Immature natural killer cell (primary cell): ENCODE measurements around the gene POFUT1. TPM values are rescaled to one million over a fixed set of nuclear protein-coding genes. Genes with fewer than 3 reads are reported as not detected.
A peak's percentile ranks its signal among the peaks of the same experiment; 100 is the strongest.

ENCODE experiments used
- DNase-seq, 3 donors: peaks; one replicate each; pipeline ENCODE4 v3.0.0; 2022; ENCODE audit warnings: mixed read lengths in 1 of 3
- H3K27ac Mint-ChIP-seq, 6 donors: one replicate each; pipeline ENCODE4 v1.8.0; 2020; ENCODE audit warnings: mixed read lengths in 6 of 6, mild to moderate bottlenecking in 5 of 6, inconsistent platforms in 4 of 6, moderate library complexity in 3 of 6
- H3K27me3 Mint-ChIP-seq, 3 donors: one replicate each; pipeline ENCODE4 v1.8.0; 2020 to 2021; ENCODE audit warnings: low read depth in 3 of 3, mild to moderate bottlenecking in 3 of 3, mixed read lengths in 3 of 3, moderate library complexity in 3 of 3, inconsistent platforms in 1 of 3
- H3K36me3 Mint-ChIP-seq, 3 donors: one replicate each; pipeline ENCODE4 v1.8.0; 2020; ENCODE audit warnings: mixed read lengths in 3 of 3, inconsistent platforms in 2 of 3, mild to moderate bottlenecking in 2 of 3
- H3K4me1 Mint-ChIP-seq, 2 donors: one replicate each; pipeline ENCODE4 v1.8.0; 2020; ENCODE audit warnings: inconsistent platforms in 2 of 2, mild to moderate bottlenecking in 2 of 2, mixed read lengths in 2 of 2, moderate library complexity in 1 of 2
- H3K4me3 Mint-ChIP-seq, 5 donors: one replicate each; pipeline ENCODE4 v1.8.0; 2020; ENCODE audit warnings: mild to moderate bottlenecking in 5 of 5, mixed read lengths in 5 of 5, inconsistent platforms in 3 of 5, moderate library complexity in 3 of 5
- H3K9me3 Mint-ChIP-seq, 6 donors: one replicate each; pipeline ENCODE4 v1.8.0; 2020; ENCODE audit warnings: mild to moderate bottlenecking in 6 of 6, mixed read lengths in 6 of 6, inconsistent platforms in 4 of 6, moderate library complexity in 3 of 6
- polyA plus RNA-seq, 3 donors: library from polyadenylated mRNA; unstranded; fragments of 300-500 nt; fragmentation: Illumina TruSeq; gene quantifications; one replicate each; pipeline ENCODE4 v1.2.3, GENCODE V29; 2021

The POFUT1 gene
- polyA plus RNA-seq, 3 donors from 2014 or later = 7.5 to 15.4 (median 10.6) TPM

- Mint-ChIP-seq H3K9me3 (no peaks in the 10 kb centered on the region), H3K27ac (no peak overlapping the region), H3K36me3 (peaks cover 11 to 29% (median 15%) of the 10 kb centered on the region in 3 donors), H3K4me3 (no peak overlapping the region), H3K27me3 (no peaks in the 10 kb centered on the region), H3K4me1 (peaks cover 10 to 13% of the 10 kb centered on the region in 2 donors)
- no peak for DNase-seq
Measured at GRCh38 chr20:32227306-32227705, 19.6 kb downstream of the POFUT1 start.

- Mint-ChIP-seq H3K27ac (no peak overlapping the region), H3K4me1 (peaks cover 16 to 20% of the 10 kb centered on the region in 2 donors), H3K4me3 (no peak overlapping the region), H3K36me3 (peaks cover 13 to 30% (median 19%) of the 10 kb centered on the region in 3 donors), H3K27me3 (no peaks in the 10 kb centered on the region), H3K9me3 (no peaks in the 10 kb centered on the region)
- no peak for DNase-seq
Measured at GRCh38 chr20:32227744-32228688, 20.3 kb downstream of the POFUT1 start.

GRCh38 chr20:32229251-32229747 is 21.6 kb downstream of the POFUT1 start:
- no peak overlapping the region for H3K4me3 Mint-ChIP-seq
- peaks cover 17 to 23% of the 10 kb centered on the region in 2 donors for H3K4me1 Mint-ChIP-seq
- H3K27ac Mint-ChIP-seq = peak overlapping the region in 1 of 6 donors; percentile 42
- DNase-seq = no peak
- H3K27me3 Mint-ChIP-seq = no peaks in the 10 kb centered on the region
- peaks cover 17 to 33% (median 24%) of the 10 kb centered on the region in 3 donors for H3K36me3 Mint-ChIP-seq
- no peaks in the 10 kb centered on the region for H3K9me3 Mint-ChIP-seq

GRCh38 chr20:32230707-32231106 is 23.0 kb downstream of the POFUT1 start:
- Mint-ChIP-seq H3K36me3 (peaks cover 28 to 42% (median 28%) of the 10 kb centered on the region in 3 donors), H3K27me3 (peaks cover 0 to 4% (median 0%) of the 10 kb centered on the region in 3 donors), H3K4me3 (no peak overlapping the region), H3K9me3 (no peaks in the 10 kb centered on the region), H3K27ac (peak overlapping the region in 2 of 6 donors; percentile 3 to 49), H3K4me1 (peaks cover 17 to 23% of the 10 kb centered on the region in 2 donors)
- DNase-seq = no peak

- H3K27ac Mint-ChIP-seq = peak overlapping the region in 4 of 6 donors; percentile 55 to 91 (median 74)
- peaks cover 0 to 4% (median 0%) of the 10 kb centered on the region in 3 donors for H3K27me3 Mint-ChIP-seq
- peaks cover 17 to 23% of the 10 kb centered on the region in 2 donors for H3K4me1 Mint-ChIP-seq
- no peak overlapping the region for H3K4me3 Mint-ChIP-seq
- H3K9me3 Mint-ChIP-seq = no peaks in the 10 kb centered on the region
- DNase-seq = no peak
- H3K36me3 Mint-ChIP-seq = peaks cover 29 to 43% (median 29%) of the 10 kb centered on the region in 3 donors
Measured at GRCh38 chr20:32231245-32231644, 23.6 kb downstream of the POFUT1 start.

GRCh38 chr20:32231847-32232246 is 24.2 kb downstream of the POFUT1 start:
- Mint-ChIP-seq H3K4me1 (peaks cover 17 to 23% of the 10 kb centered on the region in 2 donors), H3K27me3 (peaks cover 0 to 4% (median 0%) of the 10 kb centered on the region in 3 donors), H3K27ac (peak overlapping the region; percentile 9 to 91 (median 68)), H3K36me3 (peaks cover 26 to 43% (median 29%) of the 10 kb centered on the region in 3 donors), H3K9me3 (no peaks in the 10 kb centered on the region), H3K4me3 (peak overlapping the region in 2 of 5 donors; percentile 27 to 44)
- DNase-seq = peak in 2 of 3 donors; percentile 6 to 34

GRCh38 chr20:32232326-32232886 is 24.7 kb downstream of the POFUT1 start:
- Mint-ChIP-seq H3K27ac (peak overlapping the region in 4 of 6 donors; percentile 9 to 91 (median 88)), H3K9me3 (no peaks in the 10 kb centered on the region), H3K36me3 (peaks cover 26 to 43% (median 29%) of the 10 kb centered on the region in 3 donors), H3K4me3 (peak overlapping the region in 2 of 5 donors; percentile 18), H3K27me3 (peaks cover 0 to 4% (median 0%) of the 10 kb centered on the region in 3 donors), H3K4me1 (peaks cover 17 to 23% of the 10 kb centered on the region in 2 donors)
- no peak for DNase-seq

- no peak for DNase-seq
- Mint-ChIP-seq H3K4me3 (no peak overlapping the region), H3K9me3 (no peaks in the 10 kb centered on the region), H3K27me3 (peaks cover 0 to 4% (median 0%) of the 10 kb centered on the region in 3 donors), H3K36me3 (peaks cover 26 to 39% (median 29%) of the 10 kb centered on the region in 3 donors), H3K4me1 (peaks cover 17 to 23% of the 10 kb centered on the region in 2 donors), H3K27ac (peak overlapping the region in 2 of 6 donors; percentile 24 to 62)
Measured at GRCh38 chr20:32233286-32233685, 25.6 kb downstream of the POFUT1 start.

- no peak overlapping the region for H3K27ac Mint-ChIP-seq
- peaks cover 0 to 4% (median 0%) of the 10 kb centered on the region in 3 donors for H3K27me3 Mint-ChIP-seq
- no peak overlapping the region for H3K4me3 Mint-ChIP-seq
- peaks cover 17 to 23% of the 10 kb centered on the region in 2 donors for H3K4me1 Mint-ChIP-seq
- H3K9me3 Mint-ChIP-seq = no peaks in the 10 kb centered on the region
- no peak for DNase-seq
- peaks cover 21 to 34% (median 29%) of the 10 kb centered on the region in 3 donors for H3K36me3 Mint-ChIP-seq
Measured at GRCh38 chr20:32234135-32234808, 26.6 kb downstream of the POFUT1 start.

GRCh38 chr20:32235331-32236047 is 27.8 kb downstream of the POFUT1 start:
- Mint-ChIP-seq H3K4me3 (no peak overlapping the region), H3K27me3 (peaks cover 0 to 4% (median 0%) of the 10 kb centered on the region in 3 donors), H3K27ac (no peak overlapping the region), H3K9me3 (no peaks in the 10 kb centered on the region), H3K36me3 (peaks cover 19 to 32% (median 29%) of the 10 kb centered on the region in 3 donors), H3K4me1 (peaks cover 18 to 23% of the 10 kb centered on the region in 2 donors)
- no peak for DNase-seq

GRCh38 chr20:32236048-32236533 is 28.4 kb downstream of the POFUT1 start:
- H3K9me3 Mint-ChIP-seq = no peaks in the 10 kb centered on the region
- H3K27ac Mint-ChIP-seq = no peak overlapping the region
- peaks cover 0 to 4% (median 0%) of the 10 kb centered on the region in 3 donors for H3K27me3 Mint-ChIP-seq
- no peak for DNase-seq
- peaks cover 19 to 26% (median 24%) of the 10 kb centered on the region in 3 donors for H3K36me3 Mint-ChIP-seq
- no peak overlapping the region for H3K4me3 Mint-ChIP-seq
- H3K4me1 Mint-ChIP-seq = peaks cover 18 to 22% of the 10 kb centered on the region in 2 donors

- no peak overlapping the region for H3K4me3 Mint-ChIP-seq
- peaks cover 0 to 4% (median 0%) of the 10 kb centered on the region in 3 donors for H3K27me3 Mint-ChIP-seq
- no peak for DNase-seq
- peaks cover 18 to 23% (median 19%) of the 10 kb centered on the region in 3 donors for H3K36me3 Mint-ChIP-seq
- H3K9me3 Mint-ChIP-seq = no peaks in the 10 kb centered on the region
- peak overlapping the region in 1 of 6 donors; percentile 19 for H3K27ac Mint-ChIP-seq
- H3K4me1 Mint-ChIP-seq = peaks cover 13 to 15% of the 10 kb centered on the region in 2 donors
Measured at GRCh38 chr20:32236819-32237218, 29.1 kb downstream of the POFUT1 start.
